ENCODE data around the gene COL9A3.
A peak's percentile ranks its signal among the peaks of the same experiment; 100 is the strongest.

The COL9A3 gene

GRCh38 chr20:62811320-62811719 lies 5.5 kb upstream of the COL9A3 start:
- DNase-seq (ENCODE audit: low spot score) = no peak

DNA sequence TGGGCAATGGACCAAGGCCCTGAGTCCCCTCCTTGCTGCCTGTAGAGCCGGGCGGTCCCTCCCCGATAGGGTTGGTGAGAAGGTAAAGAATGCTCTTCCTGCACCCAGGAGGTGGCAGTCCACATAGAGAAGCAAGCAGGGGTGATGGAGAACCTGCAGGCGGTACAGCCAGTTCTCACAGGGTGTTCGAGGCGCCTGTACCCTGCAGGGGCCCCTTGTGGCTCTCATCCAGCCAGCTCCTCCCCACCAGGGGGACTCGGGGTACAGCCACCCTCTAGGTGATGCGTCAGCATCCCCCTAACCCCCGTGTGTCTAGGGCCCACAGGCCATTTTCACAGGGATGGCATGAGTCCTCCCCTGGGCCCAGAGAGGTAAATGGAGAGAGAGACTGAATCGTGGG lies 5.1 kb upstream of the COL9A3 start:
- DNase-seq (ENCODE audit: low spot score) = no peak

DNA sequence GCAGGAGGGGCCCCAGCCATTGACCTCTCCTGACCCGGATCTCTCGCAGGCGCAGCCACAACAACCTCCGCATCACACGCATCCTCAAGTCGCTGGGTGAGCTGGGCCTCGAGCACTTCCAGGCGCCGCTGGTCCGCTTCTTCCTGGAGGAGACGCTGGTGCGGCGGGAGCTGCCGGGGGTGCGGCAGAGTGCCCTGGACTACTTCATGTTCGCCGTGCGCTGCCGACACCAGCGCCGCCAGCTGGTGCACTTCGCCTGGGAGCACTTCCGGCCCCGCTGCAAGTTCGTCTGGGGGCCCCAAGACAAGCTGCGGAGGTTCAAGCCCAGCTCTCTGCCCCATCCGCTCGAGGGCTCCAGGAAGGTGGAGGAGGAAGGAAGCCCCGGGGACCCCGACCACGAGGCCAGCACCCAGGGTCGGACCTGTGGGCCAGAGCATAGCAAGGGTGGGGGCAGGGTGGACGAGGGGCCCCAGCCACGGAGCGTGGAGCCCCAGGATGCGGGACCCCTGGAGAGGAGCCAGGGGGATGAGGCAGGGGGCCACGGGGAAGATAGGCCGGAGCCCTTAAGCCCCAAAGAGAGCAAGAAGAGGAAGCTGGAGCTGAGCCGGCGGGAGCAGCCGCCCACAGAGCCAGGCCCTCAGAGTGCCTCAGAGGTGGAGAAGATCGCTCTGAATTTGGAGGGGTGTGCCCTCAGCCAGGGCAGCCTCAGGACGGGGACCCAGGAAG lies 4.5 kb upstream of the COL9A3 start:
- DNase-seq (ENCODE audit: low spot score) = no peak

DNA sequence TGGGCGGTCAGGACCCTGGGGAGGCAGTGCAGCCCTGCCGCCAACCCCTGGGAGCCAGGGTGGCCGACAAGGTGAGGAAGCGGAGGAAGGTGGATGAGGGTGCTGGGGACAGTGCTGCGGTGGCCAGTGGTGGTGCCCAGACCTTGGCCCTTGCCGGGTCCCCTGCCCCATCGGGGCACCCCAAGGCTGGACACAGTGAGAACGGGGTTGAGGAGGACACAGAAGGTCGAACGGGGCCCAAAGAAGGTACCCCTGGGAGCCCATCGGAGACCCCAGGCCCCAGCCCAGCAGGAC lies 4.0 kb upstream of the COL9A3 start:
- DNase-seq (ENCODE audit: low spot score) = no peak

GRCh38 chr20:62813588-62813987 lies 3.3 kb upstream of the COL9A3 start:
- DNase-seq (ENCODE audit: low spot score) = no peak

GRCh38 chr20:62814060-62814708 lies 2.7 kb upstream of the COL9A3 start:
- DNase-seq (ENCODE audit: low spot score) = no peak

DNA sequence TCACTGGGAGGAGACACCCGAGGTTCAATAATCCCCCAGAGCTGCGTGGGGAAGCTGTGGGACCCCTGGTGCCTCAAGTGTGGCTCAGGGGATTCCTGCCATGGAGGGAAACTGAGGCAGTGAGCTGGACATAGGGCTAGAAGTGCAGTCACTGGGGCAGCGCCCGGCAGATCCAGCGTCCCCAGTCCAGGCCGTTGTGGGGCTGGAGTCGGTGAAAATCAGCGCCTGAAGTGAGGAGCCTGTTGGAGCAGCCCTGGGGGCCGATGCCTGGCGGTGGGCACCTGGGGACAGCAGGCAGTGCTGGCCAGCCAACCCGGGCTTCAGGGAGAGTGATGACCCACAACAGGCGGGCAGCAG lies 2.2 kb upstream of the COL9A3 start:
- no peak for DNase-seq (ENCODE audit: low spot score)

DNA sequence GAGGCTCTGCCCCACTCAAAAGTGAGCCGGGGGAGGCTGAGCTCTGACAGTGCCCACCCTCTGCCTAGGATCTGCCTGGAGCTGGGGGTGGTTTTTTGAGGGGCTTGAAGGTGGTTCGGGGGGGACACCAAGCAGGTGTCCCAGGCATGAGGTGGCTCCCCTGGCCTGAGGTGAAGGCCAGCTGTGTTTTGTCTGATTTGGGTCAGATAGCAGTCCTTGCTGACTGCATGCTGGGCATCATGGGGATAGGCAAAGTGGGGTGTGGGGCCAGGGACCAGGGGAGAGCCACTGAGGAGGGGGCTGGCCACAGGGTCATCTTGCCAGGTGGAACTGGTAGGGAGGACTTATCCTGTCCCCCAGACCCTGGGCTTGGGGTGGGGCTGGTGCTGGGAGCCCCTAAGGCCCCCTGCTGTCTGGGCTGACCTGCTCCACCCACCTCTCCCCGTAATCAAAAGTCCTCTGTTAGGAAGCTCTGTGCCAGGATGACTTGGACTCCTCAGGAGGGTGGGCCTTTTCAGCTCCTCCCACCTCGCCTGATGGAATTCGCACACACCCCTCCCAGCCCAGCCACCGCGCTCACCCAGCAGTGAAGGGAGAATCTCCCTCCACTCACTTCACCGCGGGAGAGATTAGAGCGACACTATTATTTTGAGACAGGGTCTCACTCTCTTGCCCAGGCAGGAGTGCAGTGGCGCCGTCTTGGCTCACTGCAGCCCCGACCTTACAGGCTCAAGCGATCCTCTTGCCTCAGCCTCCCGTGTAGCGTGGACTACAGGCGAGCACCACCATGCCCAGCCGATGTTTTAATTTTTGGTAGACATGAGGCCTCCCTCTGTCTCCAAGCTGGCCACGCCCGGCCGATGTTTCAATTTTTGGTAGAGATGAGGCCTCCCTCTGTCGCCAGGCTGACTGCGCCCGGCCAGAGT lies 1.5 kb upstream of the COL9A3 start:
- DNase-seq (ENCODE audit: low spot score) = no peak

DNA sequence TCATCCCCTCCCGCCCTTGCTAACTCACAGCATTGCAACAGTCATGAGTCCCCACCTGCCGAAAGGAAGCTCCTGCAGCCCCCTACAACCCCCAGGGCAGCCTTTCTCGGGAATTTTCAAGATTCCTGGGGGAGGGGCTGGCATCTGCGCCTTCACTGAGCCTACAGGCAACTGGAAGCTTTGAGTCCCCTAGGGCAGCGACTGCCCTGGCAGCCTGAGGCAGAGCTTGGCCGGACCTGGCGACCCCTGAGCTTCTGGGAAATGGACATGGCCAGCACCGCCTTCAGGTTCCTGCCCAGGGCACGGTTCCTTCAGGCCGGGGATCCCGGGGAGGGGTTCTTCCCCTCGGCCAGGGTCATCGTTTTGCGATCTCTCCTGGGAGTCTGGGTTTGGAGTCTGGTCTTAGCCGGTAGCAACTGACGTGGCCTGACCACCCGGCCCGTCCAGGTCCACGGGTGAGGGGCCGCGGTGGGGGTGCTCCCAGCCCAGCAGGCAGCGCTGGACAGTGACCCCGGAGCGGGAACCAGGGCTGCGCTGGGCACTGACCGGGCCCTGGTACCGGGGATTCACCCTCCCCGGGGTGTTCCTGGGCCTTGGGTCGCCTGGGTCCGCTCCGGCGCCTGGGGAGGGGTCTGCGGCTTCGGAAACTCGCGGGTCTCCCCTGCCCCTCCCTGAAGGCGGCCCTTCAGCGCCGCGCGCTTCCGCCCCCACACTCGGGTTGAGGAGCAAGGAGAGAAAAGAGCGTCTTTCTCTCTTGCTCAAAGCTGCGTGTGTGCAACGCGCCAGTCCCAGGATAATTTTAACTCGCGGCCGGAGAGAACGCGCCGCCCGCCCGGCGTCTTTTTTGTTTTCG lies 593 bp upstream of the COL9A3 start:
- no peak for DNase-seq (ENCODE audit: low spot score)

DNA sequence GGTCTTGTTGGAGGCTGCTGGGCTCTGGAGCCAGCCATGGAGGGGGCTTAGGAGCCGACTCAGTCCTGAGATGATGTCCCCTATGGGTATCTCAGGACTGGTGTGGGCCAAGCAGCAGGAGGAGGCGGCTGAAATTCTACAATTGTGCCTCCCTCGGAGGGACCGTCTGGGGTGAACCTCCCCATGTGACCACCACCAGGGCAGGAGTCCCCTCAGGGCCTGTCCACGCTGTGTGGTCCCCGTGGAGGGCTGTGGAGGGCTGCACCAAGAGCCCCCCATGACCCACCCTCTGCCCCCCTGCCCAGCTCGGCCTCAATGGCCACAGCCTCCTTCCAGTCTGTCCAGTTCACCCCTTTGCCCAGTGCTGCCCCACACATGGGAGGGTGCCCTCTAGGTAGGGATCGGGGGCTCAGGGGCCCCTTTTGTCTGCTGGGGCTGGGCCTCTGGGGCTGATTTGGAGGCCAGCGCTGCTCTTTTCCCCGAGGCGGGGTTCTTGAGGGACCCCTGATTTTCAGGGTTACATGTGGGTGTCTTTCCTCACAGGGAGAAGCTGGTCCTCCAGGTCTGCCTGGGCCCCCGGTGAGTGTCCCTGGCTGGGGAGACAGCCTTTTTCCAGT lies 1.2 kb downstream of the COL9A3 start:
- DNase-seq (ENCODE audit: low spot score) = no peak

GRCh38 chr20:62818592-62819493 lies 2.0 kb downstream of the COL9A3 start:
- peak; percentile 81 for DNase-seq (ENCODE audit: low spot score)

DNA sequence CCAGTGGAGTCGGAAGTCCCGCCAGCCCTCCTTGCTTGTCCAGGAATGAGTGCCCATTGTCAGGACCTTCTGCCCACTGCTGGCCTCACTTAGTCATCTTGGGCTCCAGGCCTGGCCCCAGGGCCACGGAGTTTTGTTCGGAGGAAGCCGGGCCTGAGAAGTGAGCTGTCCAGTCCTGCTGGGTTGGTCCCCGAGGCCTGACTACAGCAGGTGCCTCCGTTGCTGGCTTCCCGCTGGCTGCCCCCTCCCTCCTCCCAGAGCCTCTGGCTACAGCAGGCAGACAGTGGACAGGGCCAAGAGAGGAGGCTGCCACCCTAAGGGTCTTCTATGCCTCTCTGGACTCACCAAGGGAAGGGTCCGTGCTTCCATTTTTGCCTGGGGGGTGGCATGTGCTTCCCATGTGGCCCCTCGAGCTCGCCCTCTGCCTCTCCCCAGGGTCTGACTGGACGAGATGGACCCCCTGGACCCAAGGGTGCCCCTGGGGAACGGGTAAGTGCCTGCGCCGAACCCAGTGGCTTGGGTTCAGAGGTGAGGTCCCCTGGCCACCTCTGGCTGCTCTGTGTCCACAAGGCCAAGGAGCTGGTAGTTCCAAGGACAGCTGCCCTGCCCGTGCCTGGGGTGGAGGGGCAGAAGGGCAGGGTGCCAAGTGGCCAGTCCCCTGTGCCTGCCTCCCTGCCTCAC lies 2.8 kb downstream of the COL9A3 start:
- DNase-seq (ENCODE audit: low spot score) = no peak

- DNase-seq (ENCODE audit: low spot score) = no peak
Observed at GRCh38 chr20:62820208-62820961, 3.5 kb downstream of the COL9A3 start.

GRCh38 chr20:62820962-62821725 lies 4.3 kb downstream of the COL9A3 start:
- DNase-seq (ENCODE audit: low spot score) = no peak

GRCh38 chr20:62821726-62822210 lies 4.9 kb downstream of the COL9A3 start:
- no peak for DNase-seq (ENCODE audit: low spot score)

- no peak for DNase-seq (ENCODE audit: low spot score)
Observed at GRCh38 chr20:62822239-62822787, 5.5 kb downstream of the COL9A3 start.

- no peak for DNase-seq (ENCODE audit: low spot score)
Observed at GRCh38 chr20:62822788-62823651, 6.2 kb downstream of the COL9A3 start.

All from Ammon's horn (tissue), 1 donor.